Activated CD4-positive, alpha-beta T cell treated with anti-CD3 and anti-CD28 coated beads, Interleukin-2, amount 10 ng/mL, durations not matched to agents 24 days and 14 days (primary cell): ENCODE data around the gene HSD3B1. TPM values are rescaled to one million over a fixed set of nuclear protein-coding genes. Genes with fewer than 3 reads are reported as not detected.
A peak's percentile ranks its signal among the peaks of the same experiment; 100 is the strongest.
"Not testable (repeated sequence)": the region's sequence is repeated elsewhere in the genome, so short reads cannot be mapped to it uniquely, and the experiment has no call there.

ENCODE experiments used
- DNase-seq: peaks from one replicate; pipeline ENCODE4 v3.0.0; 2022
- H3K27ac Mint-ChIP-seq: one replicate; pipeline ENCODE4 v1.8.0; 2022; ENCODE audit warnings: mild to moderate bottlenecking, mixed read lengths
- H3K27me3 Mint-ChIP-seq: one replicate; pipeline ENCODE4 v1.8.0; 2022; ENCODE audit warnings: mixed read lengths
- H3K36me3 Mint-ChIP-seq: one replicate; pipeline ENCODE4 v1.8.0; 2022; ENCODE audit warnings: low read depth, mild to moderate bottlenecking, mixed read lengths
- H3K4me1 Mint-ChIP-seq: one replicate; pipeline ENCODE4 v1.8.0; 2021; ENCODE audit warnings: mixed read lengths
- H3K4me3 Mint-ChIP-seq: one replicate; pipeline ENCODE4 v1.8.0; 2022; ENCODE audit warnings: mild to moderate bottlenecking, moderate library complexity, mixed read lengths
- H3K9me3 Mint-ChIP-seq: one replicate; pipeline ENCODE4 v1.8.0; 2021; ENCODE audit warnings: mixed read lengths
- intact Hi-C: fragments of 100-400 bp; cut with micrococcal nuclease; formaldehyde crosslinking; loops from one replicate; pipeline ENCODE4 v1.15.1; 2023
- total RNA-seq: library from RNA; stranded (reverse); gene quantifications from 2 replicates; pipeline ENCODE4 v1.2.3, GENCODE V29; 2022

Gene HSD3B1
- total RNA-seq, 1 donor from 2014 or later: not detected

DNA sequence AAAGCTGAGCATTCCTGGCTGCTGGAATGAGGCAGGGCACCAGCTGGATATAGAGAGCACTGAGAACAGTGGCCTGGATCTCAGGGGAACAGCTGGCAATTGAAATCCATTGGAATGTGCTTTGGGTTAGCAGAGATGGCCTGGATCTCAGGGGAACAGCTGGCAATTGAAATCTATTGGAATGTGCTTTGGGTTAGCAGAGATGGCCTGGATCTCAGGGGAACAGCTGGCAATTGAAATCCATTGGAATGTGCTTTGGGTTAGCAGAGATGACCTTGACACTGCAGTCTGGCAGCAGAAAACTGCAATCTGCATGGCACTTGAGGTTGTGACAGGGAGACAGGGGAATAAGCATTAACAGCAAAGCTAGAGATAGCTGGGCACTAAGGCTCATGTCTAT is 10.7 kb downstream of the HSD3B1 start:
- DNase-seq, intact Hi-C loops, H3K27ac Mint-ChIP-seq, H3K9me3 Mint-ChIP-seq, H3K27me3 Mint-ChIP-seq, H3K4me3 Mint-ChIP-seq, H3K36me3 Mint-ChIP-seq, H3K4me1 Mint-ChIP-seq: not testable (repeated sequence)

DNA sequence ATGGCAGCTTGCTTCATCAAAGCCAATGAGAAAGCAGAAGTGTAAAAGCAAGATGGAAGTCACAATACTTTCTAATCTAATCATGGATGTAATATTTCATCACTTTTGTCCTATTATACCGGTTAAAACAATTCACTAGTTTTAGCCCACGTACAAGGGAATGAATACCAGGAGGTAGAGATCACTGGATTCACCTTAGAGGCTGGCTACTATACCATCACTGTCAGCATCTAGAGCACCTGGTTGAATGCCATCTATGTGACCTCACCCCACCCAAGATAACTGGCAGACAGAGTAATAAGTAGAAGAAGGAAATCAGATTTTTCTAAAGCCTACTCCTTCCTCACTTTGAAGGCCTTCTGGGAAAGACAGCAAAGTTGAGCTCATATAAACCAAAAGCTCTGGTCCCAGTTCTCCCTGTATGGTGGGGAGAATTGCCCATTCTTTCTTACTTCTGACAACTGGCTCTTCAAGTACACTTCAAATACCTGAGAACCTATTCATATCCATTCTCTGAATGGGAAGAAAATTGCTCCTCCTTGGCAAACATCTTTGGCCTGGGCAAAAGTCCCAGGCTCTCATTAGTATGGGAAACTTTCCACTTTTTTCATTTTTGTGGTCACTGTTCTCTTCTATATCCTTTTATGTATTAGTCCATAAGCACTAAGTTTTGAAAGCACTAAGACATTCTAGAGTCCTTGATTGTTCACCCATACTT is 24.8 kb downstream of the HSD3B1 start:
- DNase-seq: no peak
- Mint-ChIP-seq H3K36me3 (no peaks in the 10 kb centered on the region), H3K27ac (no peak overlapping the region), H3K9me3 (no peaks in the 10 kb centered on the region), H3K4me1 (no peaks in the 10 kb centered on the region), H3K27me3 (peaks cover 2% of the 10 kb centered on the region), H3K4me3 (no peak overlapping the region)
- intact Hi-C loops: no loop called here

DNA sequence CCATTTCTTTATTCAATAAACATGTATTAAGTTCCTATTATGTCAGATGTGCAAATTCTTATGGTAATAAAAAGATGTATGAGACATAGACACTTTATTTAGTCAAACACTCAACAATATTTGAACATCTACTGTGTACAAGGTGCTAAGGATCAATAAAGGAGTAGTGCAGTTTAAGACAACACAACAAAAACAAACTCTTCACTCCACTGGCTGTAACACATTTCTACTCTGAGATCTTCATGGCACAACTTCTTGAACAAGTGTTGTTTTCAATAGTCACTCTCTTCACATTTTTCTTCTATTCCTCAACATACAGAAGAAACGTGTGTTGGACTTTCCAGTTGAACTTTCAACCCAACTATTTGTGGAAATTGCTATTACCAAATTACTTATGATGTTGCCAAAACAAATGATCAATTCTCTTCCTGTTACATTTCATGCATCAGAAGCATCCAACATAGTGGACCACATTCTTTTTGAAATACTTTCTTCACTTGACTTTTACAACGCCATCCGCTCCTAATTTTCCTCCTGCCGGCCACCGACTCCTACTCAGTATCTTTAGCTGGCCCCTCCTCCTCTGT is 25.4 kb downstream of the HSD3B1 start:
- Mint-ChIP-seq H3K4me1 (no peaks in the 10 kb centered on the region), H3K27me3 (peaks cover 2% of the 10 kb centered on the region), H3K4me3 (no peak overlapping the region), H3K36me3 (no peaks in the 10 kb centered on the region), H3K27ac (no peak overlapping the region), H3K9me3 (no peaks in the 10 kb centered on the region)
- DNase-seq: no peak
- intact Hi-C loops: no loop called here

DNA sequence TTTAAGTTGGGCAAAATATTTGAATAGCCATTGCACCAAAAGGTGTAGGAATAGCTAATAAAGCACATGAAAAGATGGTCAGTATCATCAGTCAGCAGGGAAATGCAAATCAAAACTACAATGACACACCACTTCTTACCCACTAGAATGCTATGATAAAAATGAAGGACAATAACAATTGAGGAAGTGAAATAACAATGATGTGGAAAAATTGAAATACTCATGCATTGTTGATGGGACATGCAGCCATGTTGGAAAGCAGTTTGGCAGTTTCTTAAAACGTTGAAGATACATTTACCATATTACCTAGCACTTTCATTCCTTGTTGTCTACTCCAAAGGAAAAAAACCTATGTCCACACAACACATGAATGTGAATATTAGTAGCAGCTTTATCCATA is 28.4 kb downstream of the HSD3B1 start:
- Mint-ChIP-seq H3K36me3 (no peaks in the 10 kb centered on the region), H3K9me3 (no peaks in the 10 kb centered on the region), H3K27ac (no peak overlapping the region), H3K27me3 (peaks cover 5% of the 10 kb centered on the region), H3K4me1 (no peaks in the 10 kb centered on the region), H3K4me3 (no peak overlapping the region)
- no peak for DNase-seq
- intact Hi-C loops: no loop called here

DNA sequence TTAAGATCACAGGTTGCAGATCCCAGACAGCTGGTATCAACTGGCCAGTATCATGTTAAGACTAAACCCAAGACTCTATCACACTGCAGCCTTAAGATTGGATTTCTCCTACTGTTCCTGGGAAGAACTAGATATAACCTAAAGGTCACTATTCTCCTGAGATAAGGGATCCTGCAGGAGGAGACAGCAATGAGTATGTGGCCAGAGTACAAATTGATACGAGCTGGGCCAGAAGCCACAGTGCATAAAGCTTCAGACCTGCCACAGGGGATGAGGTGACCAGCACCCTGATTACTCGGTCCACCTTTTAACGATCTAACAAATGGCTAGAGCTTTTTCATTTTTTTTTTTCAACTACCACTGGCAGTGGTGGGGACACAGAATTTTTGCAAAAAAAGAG is 31.0 kb downstream of the HSD3B1 start:
- no peak for DNase-seq
- Mint-ChIP-seq H3K9me3 (no peaks in the 10 kb centered on the region), H3K4me1 (no peaks in the 10 kb centered on the region), H3K4me3 (no peak overlapping the region), H3K27me3 (peaks cover 11% of the 10 kb centered on the region), H3K36me3 (no peaks in the 10 kb centered on the region), H3K27ac (no peak overlapping the region)
- intact Hi-C loops: no loop called here

DNA sequence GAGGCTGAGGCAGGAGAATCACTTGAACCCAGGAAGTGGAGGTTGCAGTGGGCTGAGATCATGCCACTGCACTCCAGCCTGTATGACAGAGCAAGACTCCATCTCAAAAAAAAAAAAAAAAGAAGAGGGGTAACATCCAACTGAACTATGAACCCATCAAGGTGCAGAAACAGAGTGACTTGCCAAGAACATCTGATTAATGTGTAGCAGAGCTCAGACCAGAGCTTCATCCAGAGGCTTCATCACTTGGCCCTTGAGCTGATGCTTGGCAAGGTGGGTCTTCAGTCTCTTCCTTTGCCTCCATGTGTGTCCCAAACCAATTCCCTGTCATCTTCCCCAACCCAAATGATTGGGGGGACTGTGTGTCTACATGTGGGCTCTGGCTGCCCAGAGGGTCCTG is 32.6 kb downstream of the HSD3B1 start:
- H3K9me3 Mint-ChIP-seq: no peaks in the 10 kb centered on the region
- H3K27me3 Mint-ChIP-seq: peaks cover 18% of the 10 kb centered on the region
- no peak for DNase-seq
- no peaks in the 10 kb centered on the region for H3K36me3 Mint-ChIP-seq
- no peak overlapping the region for H3K4me3 Mint-ChIP-seq
- intact Hi-C loops: no loop called here
- no peaks in the 10 kb centered on the region for H3K4me1 Mint-ChIP-seq
- no peak overlapping the region for H3K27ac Mint-ChIP-seq

DNA sequence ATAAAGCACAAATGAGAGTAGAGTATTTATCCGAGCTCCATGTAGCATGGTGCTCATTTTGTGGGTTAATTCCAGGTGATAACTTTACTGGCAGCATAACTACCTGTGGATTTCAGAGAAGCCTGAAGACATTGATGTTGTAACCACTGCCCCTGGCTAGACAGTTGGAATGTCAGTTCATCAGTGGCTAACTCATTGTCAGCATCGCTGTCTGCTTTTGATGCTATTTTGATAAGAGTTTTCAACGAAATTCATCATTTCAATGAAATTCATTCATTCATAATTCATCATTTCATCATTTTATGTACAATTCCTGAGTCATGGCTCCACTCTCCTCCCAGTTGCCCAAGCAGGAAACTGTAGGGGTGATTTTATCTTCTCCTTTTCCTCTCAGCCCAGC is 34.4 kb downstream of the HSD3B1 start:
- Mint-ChIP-seq H3K27me3 (peaks cover 15% of the 10 kb centered on the region), H3K36me3 (no peaks in the 10 kb centered on the region), H3K9me3 (no peaks in the 10 kb centered on the region), H3K4me3 (no peak overlapping the region), H3K27ac (no peak overlapping the region), H3K4me1 (no peaks in the 10 kb centered on the region)
- no peak for DNase-seq
- intact Hi-C loops: no loop called here

DNA sequence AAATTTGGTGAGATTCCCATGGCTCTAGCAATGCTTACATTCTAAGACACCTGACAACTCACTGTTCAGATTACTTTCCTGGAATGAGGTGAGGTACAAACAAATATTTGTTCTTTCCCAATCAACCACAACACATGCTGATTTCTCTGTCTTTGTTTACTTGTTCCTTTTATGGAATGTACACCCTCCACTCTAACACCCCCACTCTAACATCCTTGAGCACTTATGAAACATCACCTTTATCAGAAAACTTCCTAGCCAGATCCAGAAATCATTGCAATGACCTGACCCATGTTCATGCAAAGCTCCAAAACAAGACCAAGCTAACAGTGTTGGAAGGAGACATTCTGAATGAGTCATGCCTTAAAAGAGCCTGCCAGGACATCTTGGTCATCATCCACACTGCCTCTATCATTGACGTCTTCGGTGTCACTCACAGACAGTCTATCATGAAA is 35.5 kb downstream of the HSD3B1 start:
- Mint-ChIP-seq H3K4me3 (no peak overlapping the region), H3K9me3 (no peaks in the 10 kb centered on the region), H3K36me3 (no peaks in the 10 kb centered on the region), H3K27ac (no peak overlapping the region), H3K27me3 (peaks cover 15% of the 10 kb centered on the region), H3K4me1 (no peaks in the 10 kb centered on the region)
- intact Hi-C loops: no loop called here
- DNase-seq: no peak

DNA sequence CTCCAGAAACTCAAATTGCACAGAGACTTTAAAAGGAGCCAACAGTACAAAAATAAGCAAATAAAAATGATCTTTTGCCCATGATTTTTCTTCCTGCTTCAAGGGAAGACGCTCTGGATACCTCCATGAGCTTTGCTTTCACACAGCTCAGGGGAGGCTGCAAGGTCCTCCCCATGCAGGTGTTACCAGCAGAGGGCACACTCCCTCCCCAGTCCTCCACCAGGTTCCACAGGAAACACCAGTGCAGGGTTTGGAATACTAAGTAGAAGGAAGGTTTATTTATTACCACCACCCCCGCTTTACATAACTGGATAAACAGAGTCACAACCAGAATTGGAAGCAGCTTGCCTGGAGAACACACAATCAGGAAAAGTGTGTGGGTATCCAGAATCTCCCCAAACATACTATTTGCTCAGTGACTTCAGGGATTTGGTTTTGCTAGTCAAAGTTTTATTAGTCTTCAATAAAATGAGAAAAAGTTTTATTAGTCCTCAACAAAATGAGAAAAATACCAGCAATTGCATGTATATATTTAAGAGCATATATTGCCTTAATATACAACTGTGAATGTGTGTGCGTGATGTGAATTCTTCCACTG is 37.3 kb downstream of the HSD3B1 start:
- no peak overlapping the region for H3K27ac Mint-ChIP-seq
- intact Hi-C loops: no loop called here
- no peaks in the 10 kb centered on the region for H3K9me3 Mint-ChIP-seq

DNA sequence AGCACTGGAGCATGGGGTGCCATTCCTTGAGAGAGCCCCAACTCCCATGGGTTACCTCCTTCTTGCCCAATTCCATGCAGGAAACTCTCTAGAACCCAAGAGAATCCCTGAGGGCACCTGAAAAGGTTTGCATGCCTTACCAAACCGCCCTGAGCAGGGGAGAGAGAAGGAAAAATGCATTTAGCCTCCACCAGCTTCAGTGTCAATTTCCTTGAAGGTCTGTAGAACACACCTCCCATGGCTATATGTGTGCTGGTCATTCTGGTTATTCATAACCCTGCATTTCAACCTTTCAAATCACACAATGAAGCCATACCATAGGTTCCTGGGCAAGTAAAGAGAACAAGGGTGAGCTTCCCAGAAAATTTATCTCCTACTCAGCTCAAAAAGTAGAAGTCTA is 39.6 kb downstream of the HSD3B1 start:
- Mint-ChIP-seq H3K4me3 (no peak overlapping the region), H3K9me3 (no peaks in the 10 kb centered on the region), H3K27ac (no peak overlapping the region), H3K4me1 (no peaks in the 10 kb centered on the region), H3K27me3 (peaks cover 11% of the 10 kb centered on the region), H3K36me3 (no peaks in the 10 kb centered on the region)
- intact Hi-C loops: no loop called here
- DNase-seq: no peak

More for the DNA sequence above, 37.3 kb downstream of the HSD3B1 start:
- peak; percentile 59 for DNase-seq
- Mint-ChIP-seq H3K4me3 (no peak overlapping the region), H3K4me1 (no peaks in the 10 kb centered on the region), H3K27me3 (peaks cover 12% of the 10 kb centered on the region), H3K36me3 (no peaks in the 10 kb centered on the region)

DNA sequence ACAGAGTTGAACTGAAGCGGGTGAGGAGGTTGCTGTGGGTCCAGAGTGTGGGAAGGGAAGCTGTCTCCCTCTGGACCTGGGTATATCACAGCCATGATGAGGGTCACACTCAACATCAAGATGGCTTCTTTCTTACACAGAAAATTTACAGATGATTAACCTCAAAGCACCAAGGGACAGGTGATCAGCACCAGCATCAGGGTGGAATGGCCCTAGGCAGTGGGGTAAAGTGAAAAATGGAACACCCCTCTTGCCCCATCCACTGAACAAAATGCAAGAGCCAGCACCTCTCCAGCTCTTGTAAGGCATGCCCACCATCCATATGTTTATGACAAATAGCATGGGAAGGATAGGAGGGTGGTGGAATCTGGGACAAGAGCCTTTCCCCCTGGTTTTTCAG is 40.3 kb downstream of the HSD3B1 start:
- no peaks in the 10 kb centered on the region for H3K9me3 Mint-ChIP-seq
- intact Hi-C loops: no loop called here
- no peak for DNase-seq

DNA sequence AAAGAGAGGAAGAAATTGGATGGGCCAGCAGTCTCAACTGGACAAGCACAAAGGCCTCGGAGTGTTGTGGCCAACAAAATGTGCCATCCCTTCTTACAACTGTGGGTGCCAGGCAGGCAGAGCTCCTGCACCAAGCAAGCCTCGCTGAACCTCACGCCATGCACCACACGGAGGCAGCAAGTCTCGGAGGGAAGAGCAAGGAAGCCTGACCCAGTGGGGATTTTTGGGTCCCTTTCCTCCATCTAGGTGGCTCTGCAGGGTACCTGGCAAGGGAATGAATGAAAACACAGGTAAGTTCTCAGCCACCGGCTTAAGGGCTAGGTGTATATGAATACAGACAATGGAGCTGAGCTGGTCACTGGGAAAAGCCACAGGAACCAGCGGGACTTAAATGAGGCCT is 40.8 kb downstream of the HSD3B1 start:
- no peak for DNase-seq
- H3K27ac Mint-ChIP-seq: no peak overlapping the region
- H3K4me3 Mint-ChIP-seq: no peak overlapping the region
- H3K9me3 Mint-ChIP-seq: no peaks in the 10 kb centered on the region
- H3K4me1 Mint-ChIP-seq: no peaks in the 10 kb centered on the region
- H3K27me3 Mint-ChIP-seq: peaks cover 9% of the 10 kb centered on the region
- intact Hi-C loops: no loop called here
- H3K36me3 Mint-ChIP-seq: no peaks in the 10 kb centered on the region

More for the DNA sequence above, 40.3 kb downstream of the HSD3B1 start:
- Mint-ChIP-seq H3K27me3 (peaks cover 7% of the 10 kb centered on the region), H3K36me3 (no peaks in the 10 kb centered on the region), H3K4me1 (no peaks in the 10 kb centered on the region), H3K27ac (no peak overlapping the region), H3K4me3 (no peak overlapping the region)

DNA sequence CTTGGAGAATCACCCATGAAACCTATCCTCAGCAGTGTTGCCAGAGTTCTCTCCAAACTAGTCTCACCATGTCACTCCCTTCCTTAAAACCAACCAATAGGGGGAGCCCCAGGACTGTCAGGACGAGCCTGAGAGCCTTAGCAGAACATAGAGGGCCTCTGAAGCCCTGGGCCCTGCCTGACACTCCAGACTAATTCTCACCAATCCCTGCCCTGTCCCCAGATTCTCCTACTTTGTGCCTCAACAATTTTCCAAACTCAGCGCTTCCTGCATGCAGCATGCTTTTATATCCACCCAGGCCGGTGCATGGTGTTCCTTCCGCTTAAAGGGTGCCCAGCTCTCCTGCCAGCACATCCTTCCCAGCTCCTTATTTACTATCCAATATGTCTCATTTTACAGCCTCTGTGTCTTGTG is 42.7 kb downstream of the HSD3B1 start:
- Mint-ChIP-seq H3K27me3 (peaks cover 6% of the 10 kb centered on the region), H3K4me1 (no peaks in the 10 kb centered on the region), H3K9me3 (no peaks in the 10 kb centered on the region), H3K4me3 (no peak overlapping the region), H3K27ac (no peak overlapping the region), H3K36me3 (no peaks in the 10 kb centered on the region)
- intact Hi-C loops: no loop called here
- DNase-seq: peak; percentile 74

DNA sequence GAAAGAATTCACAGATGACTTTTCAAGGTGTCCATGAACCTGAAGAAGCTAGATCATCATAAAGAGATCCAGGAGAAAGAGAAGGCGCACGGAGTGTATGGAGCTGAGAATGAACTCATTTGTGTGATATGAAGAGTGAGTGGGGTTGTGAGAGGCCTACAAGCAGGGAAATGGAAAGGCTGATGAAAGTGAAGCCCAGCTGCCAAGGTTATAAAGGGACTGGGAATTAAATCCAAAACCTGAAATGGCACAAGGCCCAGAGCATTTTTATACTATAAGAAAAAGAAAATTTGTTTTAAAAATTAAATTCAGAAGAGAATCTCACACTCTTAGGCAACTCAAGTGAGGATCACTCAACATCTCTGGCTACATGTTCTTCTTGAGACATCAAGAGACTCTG is 43.4 kb downstream of the HSD3B1 start:
- intact Hi-C loops: no loop called here
- no peaks in the 10 kb centered on the region for H3K9me3 Mint-ChIP-seq
- peaks cover 6% of the 10 kb centered on the region for H3K27me3 Mint-ChIP-seq
- H3K4me1 Mint-ChIP-seq: no peaks in the 10 kb centered on the region
- H3K4me3 Mint-ChIP-seq: no peak overlapping the region
- DNase-seq: no peak
- H3K27ac Mint-ChIP-seq: no peak overlapping the region
- H3K36me3 Mint-ChIP-seq: no peaks in the 10 kb centered on the region
